Lower leg skin (tissue), 3 donors: ENCODE data around the gene QRICH2.

Experiments
- CTCF ChIP-seq, 3 donors: fragments of 450-650 bp; IDR thresholded peaks; one replicate each; pipeline ENCODE4 v1.5.1; 2016; ENCODE audit warnings: antibody characterized with exemption in 3 of 3, mild to moderate bottlenecking in 3 of 3, moderate library complexity in 2 of 3
- POLR2A ChIP-seq, 2 donors: fragments of 450-650 bp; IDR thresholded peaks; one replicate each; pipeline ENCODE4 v1.6.1; 2016 to 2017; ENCODE audit warnings: antibody characterized with exemption in 2 of 2, mild to moderate bottlenecking in 1 of 2, moderate library complexity in 1 of 2

- TF ChIP-seq CTCF (IDR thresholded peaks at IDR 0.05), result no peak
- no peak for TF ChIP-seq POLR2A (IDR thresholded peaks at IDR 0.05)
These were observed 49.6 kb upstream of the QRICH2 start for GRCh38 chr17:76357597-76358158.
